Activated CD8-positive, alpha-beta memory T cell treated with anti-CD3 and anti-CD28 coated beads, Interleukin-2, amount 50 U/mL, for 4 hours (primary cell): ENCODE measurements around the gene SOX18.
A peak's percentile ranks its signal among the peaks of the same experiment; 100 is the strongest.
"Not testable (repeated sequence)": the region's sequence is repeated elsewhere in the genome, so short reads cannot be mapped to it uniquely, and the experiment has no call there.

Source experiments
- DNase-seq: peaks from one replicate; pipeline ENCODE4 v3.0.0-alpha.2; 2020

The SOX18 gene

DNA sequence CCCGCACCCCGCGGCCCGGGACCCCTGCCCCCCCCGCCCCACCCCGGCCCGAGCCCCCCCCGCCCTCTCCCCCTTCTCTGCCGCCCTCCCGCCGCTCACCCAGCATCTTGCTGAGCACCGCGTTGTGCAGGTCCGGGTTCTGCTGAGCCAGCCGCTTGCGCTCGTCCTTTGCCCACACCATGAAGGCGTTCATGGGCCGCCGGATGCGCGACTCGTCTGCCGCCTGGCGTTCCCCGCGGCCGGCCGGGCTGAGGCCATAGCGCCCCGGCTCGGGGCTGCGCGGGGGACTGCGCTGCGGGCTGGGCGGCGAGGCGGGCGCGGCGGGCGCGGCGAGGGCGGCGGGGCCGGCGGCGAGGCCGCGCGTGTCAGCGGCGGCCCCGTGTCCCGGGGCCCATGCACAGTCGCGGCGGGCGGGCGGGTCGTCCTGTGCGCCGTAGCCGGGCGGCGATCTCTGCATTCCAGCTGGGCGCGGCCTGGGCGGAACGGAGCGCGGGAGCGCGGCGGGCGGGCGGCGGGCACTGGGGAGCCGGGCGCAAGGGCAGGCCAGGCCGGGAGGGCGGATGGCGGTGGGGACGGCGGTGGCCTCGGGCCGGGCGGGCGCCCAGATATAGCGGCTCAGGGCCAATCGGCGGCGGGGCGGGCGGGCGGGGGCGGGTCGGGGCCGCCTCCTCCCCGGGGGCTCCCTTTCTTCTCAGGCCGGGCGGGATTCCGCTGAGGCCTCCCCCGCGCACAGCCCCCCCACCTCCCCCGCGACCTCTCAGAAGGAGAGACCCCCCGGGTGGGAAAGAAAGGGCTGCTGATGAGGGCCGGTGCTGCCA is at the start of gene SOX18:
Gene SOX18 (minus strand): TSS at position 580 of the 818 bp plus-strand sequence. CDS start 123 bp downstream, at position 457.
- no peak for DNase-seq

DNA sequence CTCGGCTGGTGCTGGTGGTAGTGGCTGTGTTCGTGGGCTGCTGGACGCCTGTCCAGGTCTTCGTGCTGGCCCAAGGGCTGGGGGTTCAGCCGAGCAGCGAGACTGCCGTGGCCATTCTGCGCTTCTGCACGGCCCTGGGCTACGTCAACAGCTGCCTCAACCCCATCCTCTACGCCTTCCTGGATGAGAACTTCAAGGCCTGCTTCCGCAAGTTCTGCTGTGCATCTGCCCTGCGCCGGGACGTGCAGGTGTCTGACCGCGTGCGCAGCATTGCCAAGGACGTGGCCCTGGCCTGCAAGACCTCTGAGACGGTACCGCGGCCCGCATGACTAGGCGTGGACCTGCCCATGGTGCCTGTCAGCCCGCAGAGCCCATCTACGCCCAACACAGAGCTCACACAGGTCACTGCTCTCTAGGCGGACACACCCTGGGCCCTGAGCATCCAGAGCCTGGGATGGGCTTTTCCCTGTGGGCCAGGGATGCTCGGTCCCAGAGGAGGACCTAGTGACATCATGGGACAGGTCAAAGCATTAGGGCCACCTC is 49.1 kb upstream of the SOX18 start:
- no peak for DNase-seq

DNA sequence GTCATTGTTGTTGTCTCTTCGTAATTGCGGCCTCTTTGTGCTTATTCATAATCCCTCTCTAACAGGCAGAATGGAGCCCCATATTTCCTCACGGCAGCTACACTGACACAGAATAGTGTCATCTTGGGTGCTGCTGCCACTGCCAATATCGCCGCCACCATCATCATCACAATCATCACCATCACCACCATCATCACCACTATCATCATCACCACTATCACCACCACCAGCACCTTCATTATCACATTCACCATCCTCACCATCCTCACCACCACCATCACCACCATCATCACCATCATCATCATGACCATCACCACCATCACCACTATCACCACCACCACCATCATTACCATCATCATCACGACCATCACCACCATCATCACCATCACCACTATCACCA is 47.1 kb upstream of the SOX18 start:
- no peak for DNase-seq

DNA sequence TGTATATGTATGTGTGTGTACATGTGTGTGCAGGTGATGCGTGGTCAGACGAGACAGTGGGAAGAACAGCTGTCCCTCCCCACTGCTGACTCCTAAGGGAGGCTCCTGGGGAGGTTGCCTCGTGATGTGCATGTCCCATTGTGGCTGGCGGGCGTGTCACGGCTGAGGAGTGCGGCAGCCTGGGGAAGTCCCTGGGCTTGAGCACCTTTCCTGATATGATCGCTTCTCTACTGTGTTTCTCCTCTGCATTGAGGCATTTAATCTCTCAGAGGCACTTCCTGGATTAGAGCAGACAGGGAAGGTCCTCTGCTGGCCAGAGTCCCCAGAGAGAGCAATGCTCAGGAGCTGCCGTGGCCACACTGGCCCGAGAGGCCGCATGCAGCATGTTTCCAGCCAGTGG is 46.5 kb upstream of the SOX18 start:
- no peak for DNase-seq

DNA sequence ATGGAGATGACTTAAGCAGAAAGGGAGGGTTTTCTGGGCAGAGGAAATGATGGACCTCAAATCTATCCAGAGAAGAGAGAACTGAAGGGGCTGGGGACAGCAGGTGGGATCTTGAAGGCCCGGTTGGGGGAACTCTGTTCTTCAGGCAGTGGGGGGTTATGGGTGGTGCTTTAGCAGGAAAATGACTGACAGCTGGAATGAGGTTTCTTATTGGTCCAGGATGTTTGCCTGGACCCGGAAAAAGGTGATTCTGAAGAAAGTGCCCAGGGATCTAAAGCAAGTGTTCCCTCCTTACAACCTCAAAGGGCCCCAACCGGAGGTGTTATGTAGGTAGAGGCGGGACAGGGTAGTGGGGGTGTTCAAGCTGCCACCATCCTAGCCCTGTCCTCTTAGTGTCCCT is 46.0 kb upstream of the SOX18 start:
- no peak for DNase-seq

GRCh38 chr20:64093013-64093503 is 43.6 kb upstream of the SOX18 start:
- DNase-seq, result no peak

DNA sequence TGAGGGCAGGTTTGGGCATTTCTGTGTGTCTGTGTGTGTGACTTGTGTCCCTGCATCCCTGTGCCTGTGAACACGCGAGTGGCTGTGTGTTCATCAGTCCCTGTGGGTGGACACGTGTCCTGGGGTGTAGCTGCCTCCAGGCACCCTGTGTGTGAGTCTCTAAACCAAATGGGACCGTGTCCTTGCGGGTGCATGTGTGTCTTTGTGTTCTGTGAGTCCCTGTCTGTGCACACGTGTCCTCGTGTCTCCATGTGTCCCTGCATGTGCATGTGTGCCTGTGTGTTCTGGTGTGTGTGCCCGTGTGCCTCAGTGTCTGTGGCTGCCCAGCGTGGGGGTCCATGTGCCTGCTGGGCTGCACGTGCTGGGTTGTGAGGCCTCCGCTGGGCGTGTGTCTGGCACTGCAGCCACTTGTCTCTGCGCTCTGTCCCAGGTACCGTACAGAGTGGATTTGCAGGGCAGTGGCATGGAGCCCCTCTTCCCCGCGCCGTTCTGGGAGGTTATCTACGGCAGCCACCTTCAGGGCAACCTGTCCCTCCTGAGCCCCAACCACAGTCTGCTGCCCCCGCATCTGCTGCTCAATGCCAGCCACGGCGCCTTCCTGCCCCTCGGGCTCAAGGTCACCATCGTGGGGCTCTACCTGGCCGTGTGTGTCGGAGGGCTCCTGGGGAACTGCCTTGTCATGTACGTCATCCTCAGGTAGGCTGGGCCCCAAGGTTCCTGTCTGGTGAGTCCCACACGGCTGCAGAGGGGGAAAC is 43.0 kb upstream of the SOX18 start:
- no peak for DNase-seq

- no peak for DNase-seq
Measured at GRCh38 chr20:64091770-64092169, 42.3 kb upstream of the SOX18 start.

DNA sequence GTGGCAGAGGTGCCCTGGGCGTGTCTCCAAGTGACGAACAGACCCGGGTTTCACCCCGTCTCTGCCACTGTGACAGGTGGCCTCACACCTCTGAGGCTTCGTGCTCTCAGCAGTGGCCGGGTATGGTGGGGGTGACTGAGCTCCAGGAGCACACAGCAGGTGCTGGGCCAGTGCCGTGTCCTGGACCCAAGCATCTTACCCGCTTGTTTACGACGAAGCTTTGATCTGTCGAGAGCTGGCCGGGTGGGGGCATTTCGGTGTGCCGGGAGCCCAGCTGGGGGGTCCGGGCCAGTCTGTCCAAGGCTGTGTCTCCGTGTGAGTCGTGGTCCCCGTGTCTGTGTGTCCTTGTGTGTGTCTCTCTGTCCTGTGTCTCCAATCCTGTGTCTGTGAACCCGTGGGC is 41.9 kb upstream of the SOX18 start:
- no peak for DNase-seq

GRCh38 chr20:64090165-64090564 is 40.7 kb upstream of the SOX18 start:
- DNase-seq, result no peak

GRCh38 chr20:64088586-64088985 is 39.1 kb upstream of the SOX18 start:
- not testable (repeated sequence) for DNase-seq

DNA sequence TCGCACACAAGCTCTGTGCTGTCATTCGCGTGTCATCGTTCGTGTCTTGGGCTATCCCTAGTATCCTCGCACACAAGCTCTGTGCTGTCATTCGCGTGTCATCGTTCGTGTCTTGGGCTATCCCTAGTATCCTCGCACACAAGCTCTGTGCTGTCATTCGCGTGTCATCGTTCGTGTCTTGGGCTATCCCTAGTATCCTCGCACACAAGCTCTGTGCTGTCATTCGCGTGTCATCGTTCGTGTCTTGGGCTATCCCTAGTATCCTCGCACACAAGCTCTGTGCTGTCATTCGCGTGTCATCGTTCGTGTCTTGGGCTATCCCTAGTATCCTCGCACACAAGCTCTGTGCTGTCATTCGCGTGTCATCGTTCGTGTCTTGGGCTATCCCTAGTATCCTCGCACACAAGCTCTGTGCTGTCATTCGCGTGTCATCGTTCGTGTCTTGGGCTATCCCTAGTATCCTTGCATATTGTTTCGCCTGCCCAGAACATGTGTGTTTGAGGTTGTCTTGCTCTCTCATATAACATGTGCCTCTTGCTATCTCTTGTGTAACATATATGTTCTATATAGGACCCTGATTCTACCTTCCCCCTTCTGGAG is 37.9 kb upstream of the SOX18 start:
- DNase-seq, result not testable (repeated sequence)

DNA sequence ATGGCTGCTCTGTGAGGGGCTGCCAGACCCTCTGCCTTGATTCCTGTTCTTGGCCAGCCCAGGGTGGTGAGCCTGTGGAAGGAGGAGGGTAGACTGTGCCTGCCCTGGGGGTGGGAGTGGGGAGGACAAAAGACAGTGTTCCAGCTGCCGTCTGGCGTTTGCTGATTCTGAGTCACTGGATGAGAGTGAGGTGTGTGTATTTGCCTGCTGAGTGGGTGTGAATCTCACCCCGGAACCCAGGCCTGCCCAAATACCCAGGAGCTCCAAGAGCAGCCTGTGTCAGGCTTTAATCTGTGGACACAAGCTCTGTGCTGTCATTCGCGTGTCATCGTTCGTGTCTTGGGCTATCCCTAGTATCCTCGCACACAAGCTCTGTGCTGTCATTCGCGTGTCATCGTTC is 37.4 kb upstream of the SOX18 start:
- DNase-seq, result no peak

DNA sequence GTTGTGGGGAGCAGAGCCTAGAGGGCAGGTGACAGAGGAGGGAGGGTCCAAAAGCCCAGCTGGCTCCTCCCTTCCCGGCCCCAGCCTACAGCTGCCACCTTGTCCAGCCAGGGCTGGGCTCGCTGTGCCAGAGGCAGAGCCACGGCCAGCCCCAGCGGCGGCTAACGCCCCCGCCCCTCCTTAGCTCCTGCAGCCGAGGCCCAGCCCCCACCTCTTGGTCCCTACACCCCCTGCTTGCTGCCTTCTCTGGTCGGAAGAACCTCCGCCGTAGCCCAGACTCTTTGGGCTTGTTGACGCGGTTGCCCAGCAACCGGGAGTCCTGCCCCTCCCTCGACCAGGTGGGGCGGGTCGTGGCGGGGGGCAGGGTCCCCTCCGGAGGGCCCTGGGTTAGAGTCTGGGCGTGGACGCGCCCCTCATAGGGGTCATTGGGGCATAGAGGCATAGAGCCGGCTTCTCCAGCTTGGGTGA is 35.3 kb upstream of the SOX18 start:
- DNase-seq, result no peak

DNA sequence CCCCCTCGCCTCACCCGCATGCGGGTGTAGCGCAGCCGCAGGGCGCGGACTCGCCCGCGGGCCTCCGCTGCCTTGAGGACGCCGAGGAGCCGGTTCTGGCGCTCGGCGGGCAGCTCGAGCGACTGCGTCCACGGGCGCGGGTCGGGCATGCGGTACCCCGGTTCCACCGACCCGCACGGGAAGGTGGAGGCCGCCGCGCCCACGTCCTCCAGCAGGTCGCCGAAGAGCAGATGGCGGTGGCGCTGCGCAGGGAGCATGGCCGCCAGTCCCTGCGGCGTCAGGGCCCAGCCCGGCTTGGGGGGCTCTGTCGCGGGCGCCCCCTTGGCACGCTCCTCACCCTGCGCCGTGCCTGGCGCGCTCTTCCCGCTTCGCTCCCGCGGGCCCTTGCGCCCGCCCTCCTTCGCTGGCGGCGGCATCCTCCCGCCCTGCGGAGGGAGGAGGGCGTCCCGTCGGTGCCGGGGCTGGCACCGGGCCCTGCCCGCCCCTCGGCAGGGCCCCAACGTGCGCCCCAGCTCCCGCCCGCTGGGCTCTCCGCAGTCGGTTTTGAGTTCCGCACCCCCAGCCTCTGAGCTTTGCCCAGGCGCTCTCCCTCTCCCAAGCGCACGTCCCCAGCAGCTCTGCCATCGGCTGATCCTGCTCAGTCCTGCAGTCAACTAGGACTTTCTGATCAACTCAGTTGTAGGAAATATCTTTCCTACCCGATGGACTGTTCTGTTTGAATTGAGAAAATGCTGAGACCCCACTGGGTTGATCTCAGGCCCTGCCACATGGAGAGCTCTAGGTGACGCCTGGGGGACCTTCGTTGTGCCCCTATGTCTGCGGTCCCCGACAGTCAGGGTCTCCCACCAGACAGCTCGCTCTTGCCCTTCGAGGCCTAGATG is 34.6 kb upstream of the SOX18 start, which contains the start of gene LKAAEAR1:
Gene LKAAEAR1 (minus strand): TSS at position 595 of the 881 bp plus-strand sequence. CDS start 179 bp downstream, at position 416.
- DNase-seq, result no peak

GRCh38 chr20:64083378-64083803 is 34.0 kb upstream of the SOX18 start:
- peak; percentile 71 for DNase-seq

DNA sequence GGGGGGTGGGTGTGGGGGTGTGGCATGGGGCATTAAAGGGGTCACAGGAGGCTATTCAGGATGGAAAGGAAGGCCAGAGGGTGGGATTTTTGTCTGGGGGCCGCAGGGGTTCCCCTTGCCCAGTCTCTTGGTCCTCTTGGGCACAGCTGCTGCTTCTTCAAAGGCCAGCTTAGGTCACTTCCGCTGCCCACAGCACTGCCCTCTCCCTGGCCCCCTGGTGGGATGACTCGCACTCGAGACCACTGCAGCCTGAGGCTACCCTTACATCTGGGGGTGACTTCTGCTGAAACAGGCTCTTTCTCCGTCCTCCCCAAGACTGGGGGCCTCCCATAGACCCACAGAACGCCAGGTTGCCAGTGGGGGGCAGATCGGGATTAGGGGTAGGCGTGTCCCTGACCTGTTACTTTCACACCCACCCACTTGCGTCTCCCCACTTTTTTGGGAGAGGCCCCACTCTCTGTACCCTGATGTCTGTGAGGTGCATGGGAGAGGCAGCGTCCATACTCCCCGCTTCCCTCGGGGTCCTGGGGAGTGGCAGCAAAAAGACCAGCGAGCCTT is 33.5 kb upstream of the SOX18 start:
- no peak for DNase-seq

- no peak for DNase-seq
Measured at GRCh38 chr20:64082126-64082731, 32.8 kb upstream of the SOX18 start.

DNA sequence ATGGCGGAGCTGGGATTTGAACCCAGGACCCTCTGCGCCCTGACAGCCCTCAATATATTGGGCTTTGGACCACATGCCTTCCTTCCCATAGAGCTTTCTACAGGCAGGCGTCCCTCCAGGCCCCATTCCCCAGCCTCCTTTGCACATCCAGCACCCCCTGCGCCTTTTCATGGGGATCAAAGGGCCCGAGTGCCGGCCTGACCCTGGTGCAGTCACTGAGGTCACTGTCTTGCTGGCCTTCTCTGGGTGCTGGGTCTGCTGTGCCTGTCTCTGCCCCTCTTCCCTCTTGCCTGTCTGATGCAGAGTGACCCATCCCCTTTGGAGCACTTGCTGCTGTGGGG is 32.2 kb upstream of the SOX18 start:
- DNase-seq, result no peak

DNA sequence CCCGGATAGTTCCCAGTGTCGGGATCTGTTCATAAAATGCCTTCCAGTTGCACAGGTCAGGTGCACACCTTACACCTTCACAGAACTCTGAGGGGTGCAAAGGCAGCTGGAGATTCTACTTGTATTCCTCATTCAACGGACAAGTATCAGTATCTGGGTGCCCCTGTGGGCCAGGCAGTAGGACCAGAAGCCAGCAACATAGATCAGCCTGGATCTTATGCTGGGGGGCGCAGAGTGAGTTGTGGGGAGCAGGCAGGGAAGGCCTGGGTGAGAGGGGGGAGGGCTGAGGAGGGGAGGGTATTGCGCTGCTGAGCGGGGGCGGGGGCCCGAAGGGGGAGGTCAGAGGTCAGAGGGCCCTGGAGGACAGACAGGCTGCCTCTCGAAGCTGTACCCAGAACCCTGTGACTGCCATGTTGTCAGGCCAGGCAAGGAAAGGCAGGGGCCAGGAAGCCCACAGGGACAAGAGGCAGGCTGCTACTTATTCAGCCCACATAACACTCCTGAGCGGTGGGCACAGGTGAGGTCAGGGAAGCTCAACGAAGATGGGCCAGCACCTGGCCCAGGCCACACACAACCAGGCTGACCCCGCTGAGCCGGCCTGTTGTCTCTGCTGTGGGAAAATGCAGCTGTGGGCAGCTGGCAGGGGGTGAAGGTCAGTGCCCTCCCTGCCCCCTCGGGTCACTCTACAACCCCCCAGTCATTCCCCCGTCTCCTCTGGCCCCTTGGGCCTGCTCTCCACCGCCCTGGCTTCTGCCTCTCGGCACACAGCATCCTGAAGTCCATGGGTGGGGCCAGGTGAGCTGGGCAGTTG is 31.6 kb upstream of the SOX18 start:
- no peak for DNase-seq
